LNCaP clone FGC (cell line): ENCODE results near the gene DGAT2L6.

Experiments used
- DNase-seq: peaks from one replicate; pipeline ENCODE4 v3.0.0-alpha.2; 2011; ENCODE audit warnings: low read depth
- H3K4me3 ChIP-seq: 2 replicates; pipeline ENCODE4 v1.5.1; 2011; ENCODE audit warnings: mild to moderate bottlenecking, low read depth, low read length, control low read depth
- TF ChIP-seq, protein P1 (sequence below): IDR thresholded peaks from 2 replicates; pipeline ENCODE4 v1.5.1; 2012; ENCODE audit warnings: mild to moderate bottlenecking; ENCODE audit not compliant: control insufficient read depth, insufficient read depth; ENCODE audit errors: extremely low read depth

Gene DGAT2L6

DNA sequence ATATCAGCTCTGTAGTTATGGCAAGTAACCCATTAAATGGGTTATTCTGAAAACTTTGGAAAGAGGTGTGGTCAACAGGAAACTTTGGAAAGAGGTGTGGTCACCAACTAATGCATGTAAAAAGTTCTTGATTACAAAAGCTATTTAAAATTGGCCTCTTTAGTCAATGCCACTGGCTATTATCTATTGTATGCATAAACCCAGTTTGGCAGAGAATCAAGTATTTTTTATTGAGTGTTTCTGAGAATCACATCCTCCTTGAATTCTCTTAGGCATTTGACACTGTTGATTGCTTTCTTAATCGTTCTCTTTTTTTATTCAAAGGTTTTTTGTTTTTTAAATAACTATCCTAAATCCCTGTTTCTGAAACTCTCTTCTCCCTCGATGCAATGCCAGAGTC, 75.2 kb downstream of the DGAT2L6 start:
- DNase-seq = no peak
- TF ChIP-seq, protein P1, sequence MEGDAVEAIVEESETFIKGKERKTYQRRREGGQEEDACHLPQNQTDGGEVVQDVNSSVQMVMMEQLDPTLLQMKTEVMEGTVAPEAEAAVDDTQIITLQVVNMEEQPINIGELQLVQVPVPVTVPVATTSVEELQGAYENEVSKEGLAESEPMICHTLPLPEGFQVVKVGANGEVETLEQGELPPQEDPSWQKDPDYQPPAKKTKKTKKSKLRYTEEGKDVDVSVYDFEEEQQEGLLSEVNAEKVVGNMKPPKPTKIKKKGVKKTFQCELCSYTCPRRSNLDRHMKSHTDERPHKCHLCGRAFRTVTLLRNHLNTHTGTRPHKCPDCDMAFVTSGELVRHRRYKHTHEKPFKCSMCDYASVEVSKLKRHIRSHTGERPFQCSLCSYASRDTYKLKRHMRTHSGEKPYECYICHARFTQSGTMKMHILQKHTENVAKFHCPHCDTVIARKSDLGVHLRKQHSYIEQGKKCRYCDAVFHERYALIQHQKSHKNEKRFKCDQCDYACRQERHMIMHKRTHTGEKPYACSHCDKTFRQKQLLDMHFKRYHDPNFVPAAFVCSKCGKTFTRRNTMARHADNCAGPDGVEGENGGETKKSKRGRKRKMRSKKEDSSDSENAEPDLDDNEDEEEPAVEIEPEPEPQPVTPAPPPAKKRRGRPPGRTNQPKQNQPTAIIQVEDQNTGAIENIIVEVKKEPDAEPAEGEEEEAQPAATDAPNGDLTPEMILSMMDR = no peak
- H3K4me3 ChIP-seq = no peak overlapping the region

DNA sequence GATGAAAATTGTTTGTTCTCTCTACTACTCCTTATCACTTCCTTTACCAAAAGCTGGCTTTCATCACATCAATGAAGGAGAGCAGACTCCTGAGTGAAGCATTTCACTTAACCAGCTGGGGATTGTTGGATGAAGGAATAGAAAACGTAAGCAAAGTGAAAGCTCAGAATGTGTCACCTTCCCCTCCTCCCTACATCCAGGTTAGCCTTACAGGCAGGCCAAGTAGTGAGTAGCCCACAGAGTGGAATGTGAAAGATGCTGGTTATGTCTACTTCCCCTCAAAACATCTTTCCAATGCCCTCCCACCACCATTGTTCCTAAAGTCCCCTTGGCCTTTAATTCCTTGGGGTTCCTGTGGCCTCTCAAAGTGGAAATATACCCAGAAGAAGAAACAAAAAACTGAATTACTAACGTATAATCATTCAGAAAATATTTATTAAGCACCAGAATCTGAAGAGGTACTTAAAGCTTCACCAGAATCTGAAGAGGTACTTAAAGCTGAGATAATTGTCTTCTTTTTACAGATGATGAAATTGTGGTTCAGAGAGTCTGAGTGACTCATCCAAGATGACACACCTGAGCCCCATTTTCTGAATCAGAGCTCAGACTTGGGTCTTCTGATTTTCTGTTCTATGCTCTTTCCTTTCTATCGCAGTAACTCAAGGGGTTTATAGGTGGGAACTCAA, 76.2 kb downstream of the DGAT2L6 start:
- TF ChIP-seq, protein P1 = no peak
- no peak for DNase-seq
- no peak overlapping the region for H3K4me3 ChIP-seq

DNA sequence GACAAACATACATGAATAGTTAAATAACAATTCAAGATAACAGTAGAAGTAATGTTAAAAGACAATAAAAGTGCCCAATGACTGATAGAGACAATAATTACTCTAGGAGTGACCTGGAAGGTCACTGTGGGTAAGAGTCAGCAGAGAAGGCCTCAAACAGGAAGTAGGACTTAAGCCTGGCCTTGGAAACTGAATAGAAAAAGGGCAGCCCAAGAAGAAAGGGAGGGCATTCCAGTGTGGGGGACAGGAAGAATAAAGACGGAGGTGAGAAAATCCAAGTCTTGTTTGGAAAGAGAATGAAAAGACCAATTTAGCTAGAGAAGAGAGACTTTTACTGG, 76.7 kb downstream of the DGAT2L6 start:
- TF ChIP-seq, protein P1 = no peak
- no peak for DNase-seq
- no peak overlapping the region for H3K4me3 ChIP-seq

DNA sequence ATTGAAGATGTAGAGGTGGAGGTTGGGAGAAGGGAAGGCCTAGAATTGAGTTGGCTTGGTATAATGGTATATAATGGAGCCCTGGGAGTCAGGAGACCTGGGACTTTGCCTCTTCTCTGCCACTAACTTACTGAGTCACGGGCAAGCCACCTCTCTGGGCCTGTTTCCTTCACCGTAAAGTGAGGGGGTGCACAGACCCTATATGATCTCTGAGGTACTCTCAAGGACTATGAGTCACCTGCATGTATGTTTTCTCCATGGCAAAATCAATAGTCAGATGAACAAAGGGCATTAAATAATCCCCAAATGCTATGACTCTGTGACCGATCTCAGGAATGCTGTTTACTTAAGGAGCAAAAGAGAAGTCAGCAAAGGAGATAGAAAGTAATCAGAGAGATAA, 77.6 kb downstream of the DGAT2L6 start:
- DNase-seq = no peak
- no peak overlapping the region for H3K4me3 ChIP-seq
- TF ChIP-seq, protein P1 = no peak
